ENCODE measurements around the gene MIEF1.

MIEF1 gene

DNA sequence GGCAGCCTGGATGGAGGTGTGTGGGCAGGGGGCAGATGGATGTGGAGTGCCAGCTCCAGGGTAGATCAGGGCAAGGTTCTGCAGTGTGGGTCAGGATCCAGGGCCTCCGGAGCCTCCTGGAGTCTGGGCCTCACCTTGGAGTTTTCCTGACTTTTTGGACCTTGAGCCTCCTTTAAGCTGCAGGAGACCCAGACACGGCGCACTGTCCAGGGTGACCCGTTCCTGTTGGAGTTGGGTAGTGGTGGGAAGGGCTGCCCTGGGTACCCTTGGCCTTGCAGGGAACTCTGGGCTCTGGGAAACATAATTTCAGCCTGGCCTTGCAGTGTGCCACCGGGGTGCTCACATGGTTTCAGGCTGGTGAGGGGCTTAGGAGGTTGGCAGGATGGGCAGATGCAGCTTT lies 28.2 kb upstream of the MIEF1 start:
- Histone ChIP-seq H3K36me3 (ENCODE audit: low read depth) (no peaks in the 10 kb centered on the region), H3K4me1 (ENCODE audit: insufficient read depth, poor library complexity, severe bottlenecking) (no peaks in the 10 kb centered on the region)

GRCh38 chr22:39474351-39475111 lies 27.6 kb upstream of the MIEF1 start:
- H3K4me1 ChIP-seq (ENCODE audit: insufficient read depth, poor library complexity, severe bottlenecking): no peaks in the 10 kb centered on the region

More for the DNA sequence above, 28.2 kb upstream of the MIEF1 start:
- Histone ChIP-seq H3K4me3 (ENCODE audit: severe bottlenecking) (no peak overlapping the region), H3K27ac (ENCODE audit: poor library complexity, severe bottlenecking) (no peak overlapping the region), H3K9me3 (ENCODE audit: severe bottlenecking) (no peaks in the 10 kb centered on the region), H3K27me3 (ENCODE audit: insufficient read depth, poor library complexity, severe bottlenecking) (no peaks in the 10 kb centered on the region)
- no peak for ATAC-seq (ENCODE audit: low read depth)
- DNase-seq (ENCODE audit: low spot score): no peak
- no peak for TF ChIP-seq CTCF (IDR thresholded peaks at IDR 0.05; ENCODE audit: poor library complexity, severe bottlenecking)

DNA sequence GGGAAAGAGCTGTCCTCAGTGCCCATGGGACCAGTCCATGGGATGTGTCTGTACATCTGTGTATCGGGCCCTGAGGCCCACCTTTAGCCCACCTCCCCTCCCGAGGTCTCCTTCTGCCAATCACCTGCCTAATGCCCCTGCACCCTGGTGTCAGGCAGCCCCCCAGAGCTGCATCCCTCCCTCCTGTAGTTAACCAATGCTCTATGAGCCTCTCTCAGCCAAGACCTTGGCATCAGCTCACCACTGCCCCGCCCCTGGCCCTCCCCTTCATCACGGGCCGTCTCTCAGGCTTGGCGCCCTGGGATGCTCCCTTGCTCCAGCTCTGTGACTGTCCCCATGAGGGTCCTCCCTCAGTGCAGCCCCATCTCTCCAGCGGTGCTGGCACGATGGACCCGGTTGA lies 26.8 kb upstream of the MIEF1 start:
- ATAC-seq (ENCODE audit: low read depth): no peak
- no peak for TF ChIP-seq CTCF (IDR thresholded peaks at IDR 0.05; ENCODE audit: poor library complexity, severe bottlenecking)
- no peaks in the 10 kb centered on the region for H3K4me1 ChIP-seq (ENCODE audit: insufficient read depth, poor library complexity, severe bottlenecking)
- H3K4me3 ChIP-seq (ENCODE audit: severe bottlenecking): no peak overlapping the region
- no peaks in the 10 kb centered on the region for H3K36me3 ChIP-seq (ENCODE audit: low read depth)
- H3K27ac ChIP-seq (ENCODE audit: poor library complexity, severe bottlenecking): no peak overlapping the region
- no peaks in the 10 kb centered on the region for H3K27me3 ChIP-seq (ENCODE audit: insufficient read depth, poor library complexity, severe bottlenecking)
- no peaks in the 10 kb centered on the region for H3K9me3 ChIP-seq (ENCODE audit: severe bottlenecking)
- DNase-seq (ENCODE audit: low spot score): no peak

More at GRCh38 chr22:39474351-39475111, 27.6 kb upstream of the MIEF1 start:
- no peaks in the 10 kb centered on the region for H3K36me3 ChIP-seq (ENCODE audit: low read depth)
- H3K27ac ChIP-seq (ENCODE audit: poor library complexity, severe bottlenecking): no peak overlapping the region
- TF ChIP-seq CTCF (IDR thresholded peaks at IDR 0.05; ENCODE audit: poor library complexity, severe bottlenecking): no peak
- H3K4me3 ChIP-seq (ENCODE audit: severe bottlenecking): no peak overlapping the region
- H3K27me3 ChIP-seq (ENCODE audit: insufficient read depth, poor library complexity, severe bottlenecking): no peaks in the 10 kb centered on the region
- H3K9me3 ChIP-seq (ENCODE audit: severe bottlenecking): no peaks in the 10 kb centered on the region
- ATAC-seq (ENCODE audit: low read depth) (no peak), DNase-seq (ENCODE audit: low spot score) (no peak)

DNA sequence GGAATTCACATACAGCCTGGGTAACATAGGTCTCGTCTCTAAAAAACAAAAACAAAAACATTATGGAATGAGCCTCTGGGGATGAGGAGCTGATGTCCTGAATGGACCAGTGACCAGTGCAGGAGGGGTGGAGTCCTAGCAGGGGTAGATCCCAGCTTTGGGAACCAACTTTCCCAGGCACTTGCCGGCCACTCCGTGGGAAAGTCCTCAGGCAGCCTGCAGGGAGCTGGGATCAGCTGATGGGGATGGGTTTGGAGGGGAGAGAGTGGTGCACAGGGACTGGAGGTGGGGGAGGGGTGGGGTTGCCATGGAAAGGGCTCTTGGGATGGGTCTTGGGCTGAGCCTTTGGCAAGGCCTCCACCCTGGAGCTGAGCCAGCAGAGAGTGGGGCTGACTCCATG lies 26.2 kb upstream of the MIEF1 start:
- ATAC-seq (ENCODE audit: low read depth) (no peak), DNase-seq (ENCODE audit: low spot score) (no peak)
- no peaks in the 10 kb centered on the region for H3K9me3 ChIP-seq (ENCODE audit: severe bottlenecking)
- no peaks in the 10 kb centered on the region for H3K4me1 ChIP-seq (ENCODE audit: insufficient read depth, poor library complexity, severe bottlenecking)
- no peak overlapping the region for H3K27ac ChIP-seq (ENCODE audit: poor library complexity, severe bottlenecking)
- H3K4me3 ChIP-seq (ENCODE audit: severe bottlenecking): no peak overlapping the region
- H3K36me3 ChIP-seq (ENCODE audit: low read depth): no peaks in the 10 kb centered on the region
- no peak for TF ChIP-seq CTCF (IDR thresholded peaks at IDR 0.05; ENCODE audit: poor library complexity, severe bottlenecking)
- H3K27me3 ChIP-seq (ENCODE audit: insufficient read depth, poor library complexity, severe bottlenecking): no peaks in the 10 kb centered on the region

GRCh38 chr22:39476664-39477063 lies 25.4 kb upstream of the MIEF1 start:
- no peak overlapping the region for H3K4me3 ChIP-seq (ENCODE audit: severe bottlenecking)
- no peaks in the 10 kb centered on the region for H3K4me1 ChIP-seq (ENCODE audit: insufficient read depth, poor library complexity, severe bottlenecking)
- TF ChIP-seq CTCF (IDR thresholded peaks at IDR 0.05; ENCODE audit: poor library complexity, severe bottlenecking): no peak
- H3K36me3 ChIP-seq (ENCODE audit: low read depth): no peaks in the 10 kb centered on the region
- ATAC-seq (ENCODE audit: low read depth) (no peak), DNase-seq (ENCODE audit: low spot score) (no peak)
- H3K9me3 ChIP-seq (ENCODE audit: severe bottlenecking): no peaks in the 10 kb centered on the region
- H3K27me3 ChIP-seq (ENCODE audit: insufficient read depth, poor library complexity, severe bottlenecking): no peaks in the 10 kb centered on the region
- no peak overlapping the region for H3K27ac ChIP-seq (ENCODE audit: poor library complexity, severe bottlenecking)
